ENCODE measurements around the gene SPATA31C2.
"Not testable (repeated sequence)": the region's sequence is repeated elsewhere in the genome, so short reads cannot be mapped to it uniquely, and the experiment has no call there.

Gene SPATA31C2

DNA sequence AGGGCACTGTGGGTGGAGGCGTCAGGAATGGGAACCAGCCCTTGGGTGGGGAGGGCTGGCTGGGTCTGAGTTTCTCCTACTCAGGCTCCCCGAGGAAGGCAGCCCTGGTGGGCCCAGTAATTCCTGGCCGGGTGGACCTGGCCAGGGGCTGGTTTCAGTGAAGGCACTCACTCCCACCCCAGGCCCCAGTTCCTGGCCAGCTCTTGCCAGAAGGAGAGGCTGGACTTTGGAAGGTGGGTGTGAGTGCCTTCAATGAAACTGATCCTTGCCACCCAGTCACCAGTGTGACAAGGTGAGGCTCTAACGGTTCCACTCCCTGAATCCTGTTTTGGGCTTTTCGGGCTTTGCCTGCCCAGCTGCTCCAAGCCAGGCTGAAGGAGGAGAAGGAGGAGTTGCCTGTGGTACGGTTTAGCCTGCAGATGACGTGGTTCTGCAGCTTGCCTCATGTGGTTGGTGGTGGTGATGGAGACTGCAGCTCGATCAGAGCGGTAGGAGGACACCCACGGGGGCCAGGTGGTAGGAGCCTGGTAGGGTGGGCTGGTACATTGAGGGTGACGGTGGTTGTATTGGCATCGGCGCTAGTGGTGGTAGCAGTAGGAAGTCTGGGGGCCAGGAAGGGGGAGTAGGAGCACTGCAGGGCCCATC is 23.2 kb downstream of the SPATA31C2 start:
- H3K4me3 ChIP-seq (ENCODE audit: control insufficient read depth, low read depth, low read length); DNase-seq (ENCODE audit: low read depth): not testable (repeated sequence)

- DNase-seq (ENCODE audit: low read depth); H3K4me3 ChIP-seq (ENCODE audit: control insufficient read depth, low read depth, low read length): not testable (repeated sequence)
These were observed 23.9 kb downstream of the SPATA31C2 start for GRCh38 chr9:88114283-88114967.

DNA sequence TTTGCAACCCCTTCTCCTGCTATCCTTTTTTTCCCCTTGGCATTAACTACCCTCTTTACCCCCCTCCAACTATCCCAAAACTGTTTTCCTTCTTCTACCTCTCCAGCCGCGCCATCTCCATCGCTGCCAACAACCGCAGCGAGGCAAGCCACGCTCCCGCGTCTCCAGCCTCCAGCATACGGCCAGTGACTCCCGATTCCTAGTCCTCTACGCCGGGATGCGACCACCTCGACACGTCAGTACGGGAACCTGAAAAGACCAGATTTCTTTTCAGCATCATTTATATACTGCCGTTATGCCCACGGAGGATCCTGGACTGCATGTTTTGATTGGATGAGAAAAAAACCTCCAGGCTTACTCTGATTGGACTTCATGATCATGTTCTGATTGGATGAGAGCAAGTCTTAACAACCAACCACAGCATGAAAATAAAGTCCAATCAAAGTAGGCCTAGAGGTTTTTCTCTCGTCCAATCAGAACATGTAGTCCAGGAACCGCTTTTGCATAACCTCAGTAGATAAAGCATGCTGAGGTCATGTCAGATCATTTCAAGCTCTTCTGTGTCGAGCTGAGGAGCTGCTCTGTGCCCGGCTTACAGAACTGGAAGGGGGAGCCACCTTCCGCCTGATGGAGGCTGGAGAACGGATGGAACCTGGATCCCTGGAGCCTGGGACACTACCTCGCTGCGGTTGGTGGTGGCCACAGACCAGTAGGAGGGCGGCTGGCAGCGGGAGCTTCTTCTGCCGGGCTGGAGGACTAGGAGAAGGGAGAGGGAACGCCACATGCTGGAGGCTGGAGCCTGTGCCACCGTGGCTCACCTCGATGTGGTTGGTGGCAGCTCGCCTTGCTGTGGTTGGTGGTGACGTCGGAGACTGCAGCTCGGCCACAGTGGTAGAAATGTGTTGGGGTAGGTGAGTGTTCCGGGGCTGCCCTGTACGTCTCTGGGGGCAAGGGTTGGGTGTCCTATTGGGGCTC is 24.8 kb downstream of the SPATA31C2 start:
- DNase-seq (ENCODE audit: low read depth); H3K4me3 ChIP-seq (ENCODE audit: control insufficient read depth, low read depth, low read length): not testable (repeated sequence)

- DNase-seq (ENCODE audit: low read depth), result no peak
- no peak overlapping the region for H3K4me3 ChIP-seq (ENCODE audit: control insufficient read depth, low read depth, low read length)
- no peak for TF ChIP-seq CTCF (IDR thresholded peaks at IDR 0.05; ENCODE audit: control insufficient read depth, insufficient read depth, low read depth, low read length, missing control alignments)
These were observed 28.2 kb downstream of the SPATA31C2 start for GRCh38 chr9:88110026-88110425.

DNA sequence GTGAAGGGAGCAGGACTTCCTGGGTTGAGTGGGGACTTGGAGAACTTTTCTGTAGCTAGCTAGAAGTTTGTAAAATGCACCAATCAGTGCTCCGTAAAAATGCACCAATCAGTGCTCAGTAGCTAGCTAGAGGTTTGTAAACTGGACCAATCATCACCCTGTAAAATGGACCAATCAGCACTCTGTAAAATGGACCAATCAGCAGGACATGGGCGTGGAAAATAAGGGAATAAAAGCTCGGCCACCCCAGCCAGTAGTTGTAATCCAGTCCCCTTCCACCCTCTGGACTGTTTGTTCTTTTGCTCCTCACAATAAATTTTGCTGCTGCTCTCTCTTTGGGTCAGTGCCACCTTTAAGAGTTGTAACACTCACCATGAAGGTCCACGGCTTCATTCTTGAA is 29.5 kb downstream of the SPATA31C2 start:
- DNase-seq (ENCODE audit: low read depth), result no peak
- TF ChIP-seq CTCF (IDR thresholded peaks at IDR 0.05; ENCODE audit: control insufficient read depth, insufficient read depth, low read depth, low read length, missing control alignments), result no peak
- no peak overlapping the region for H3K4me3 ChIP-seq (ENCODE audit: control insufficient read depth, low read depth, low read length)

DNA sequence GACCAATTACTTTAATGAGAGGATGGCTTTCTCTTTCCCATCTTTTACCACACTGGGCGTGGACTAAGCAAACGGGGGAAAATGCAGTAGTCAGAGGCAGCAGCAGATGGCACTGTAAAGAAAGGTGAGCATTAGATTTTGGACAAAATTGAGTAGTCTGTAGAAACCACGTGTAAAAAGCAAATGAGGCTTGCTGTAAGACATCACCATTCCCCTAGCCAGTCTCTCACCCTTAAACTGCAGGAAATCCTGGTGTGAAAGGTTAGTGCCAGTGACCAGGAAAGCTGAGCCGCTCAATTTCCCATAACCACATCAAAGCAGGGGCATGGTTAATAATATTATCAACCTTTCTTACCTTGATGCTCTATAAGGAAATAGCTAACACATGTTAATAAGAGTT is 31.8 kb downstream of the SPATA31C2 start:
- TF ChIP-seq CTCF (IDR thresholded peaks at IDR 0.05; ENCODE audit: control insufficient read depth, insufficient read depth, low read depth, low read length, missing control alignments), result peak; percentile 70
- peak; percentile 31 for DNase-seq (ENCODE audit: low read depth)
- no peak overlapping the region for H3K4me3 ChIP-seq (ENCODE audit: control insufficient read depth, low read depth, low read length)

GRCh38 chr9:88092797-88093331 is 45.4 kb downstream of the SPATA31C2 start:
- no peak for TF ChIP-seq CTCF (IDR thresholded peaks at IDR 0.05; ENCODE audit: control insufficient read depth, insufficient read depth, low read depth, low read length, missing control alignments)
- H3K4me3 ChIP-seq (ENCODE audit: control insufficient read depth, low read depth, low read length), result no peak overlapping the region
- DNase-seq (ENCODE audit: low read depth), result no peak

DNA sequence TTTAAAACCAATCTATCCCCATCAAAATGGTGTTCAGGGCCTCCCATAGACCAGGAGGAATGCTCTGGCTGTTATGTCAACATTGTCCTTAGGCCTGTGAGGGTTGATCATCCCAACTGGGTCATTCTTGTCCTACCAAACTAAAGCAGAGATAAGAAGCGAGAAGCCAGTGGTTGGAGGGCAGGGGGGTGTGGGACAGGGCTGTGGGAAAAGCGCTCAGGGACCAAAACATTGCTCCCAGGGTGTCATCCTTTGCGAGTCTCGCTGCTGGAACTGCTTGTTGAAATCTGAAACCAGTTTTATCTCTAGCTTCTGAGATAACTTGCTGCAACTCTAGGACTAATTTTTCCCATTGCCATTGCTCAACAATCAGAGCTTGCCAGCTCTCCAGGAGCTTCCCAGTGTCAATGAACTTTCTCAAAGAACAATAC is 48.1 kb downstream of the SPATA31C2 start:
- H3K4me3 ChIP-seq (ENCODE audit: control insufficient read depth, low read depth, low read length), result no peak overlapping the region
- DNase-seq (ENCODE audit: low read depth), result peak; percentile 48
- TF ChIP-seq CTCF (IDR thresholded peaks at IDR 0.05; ENCODE audit: control insufficient read depth, insufficient read depth, low read depth, low read length, missing control alignments), result no peak
